GM12801 (cell line): ENCODE results near the gene FUOM.

Experiments
- CTCF ChIP-seq: IDR thresholded peaks from one replicate; pipeline ENCODE4 v1.5.1; 2011; ENCODE audit warnings: control low read depth; ENCODE audit not compliant: insufficient read length; ENCODE audit errors: extremely low read depth

The FUOM gene

GRCh38 chr10:133377025-133377817 lies 19.4 kb upstream of the FUOM start:
- no peak for TF ChIP-seq CTCF

DNA sequence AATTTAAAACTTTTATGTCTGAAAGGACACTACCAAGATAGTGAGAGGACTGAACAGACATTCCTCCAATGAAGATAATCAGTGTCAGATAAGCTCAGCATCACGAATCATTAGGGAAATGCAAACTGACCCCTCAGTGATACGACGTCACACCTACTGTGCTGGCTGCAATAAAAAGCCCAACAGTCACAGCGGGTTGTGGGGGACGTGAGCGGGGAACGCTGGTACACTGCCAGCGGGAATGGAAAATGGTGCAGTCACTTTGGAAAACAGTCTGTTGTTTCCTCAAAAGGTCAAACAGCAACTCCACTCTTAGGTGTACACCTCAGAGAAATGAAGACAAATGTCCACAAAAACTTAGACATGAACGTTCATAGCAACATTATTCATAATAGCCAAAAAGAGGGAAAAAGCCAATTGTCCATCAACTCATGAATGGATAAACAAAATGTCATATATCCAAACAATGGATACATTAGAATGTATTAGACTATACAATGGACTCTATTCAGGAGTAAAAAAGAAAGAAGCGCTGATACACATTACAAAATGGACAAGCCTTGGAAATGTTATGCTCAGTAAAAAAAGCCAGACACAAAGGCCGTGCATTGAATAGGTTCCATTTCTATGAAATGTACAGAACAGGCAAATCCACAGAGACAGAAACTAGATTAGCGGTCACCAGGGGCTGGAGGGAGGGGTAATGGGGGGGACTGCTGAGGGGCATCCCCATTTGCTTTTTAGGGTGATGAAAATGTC lies 17.7 kb upstream of the FUOM start:
- TF ChIP-seq CTCF = no peak

GRCh38 chr10:133373174-133374090 lies 15.6 kb upstream of the FUOM start, which contains the start of gene ECHS1:
Gene ECHS1, minus strand, starts transcription at chr10:133373354. Its CDS starts 21 bp downstream, at chr10:133373333.
- no peak for TF ChIP-seq CTCF

DNA sequence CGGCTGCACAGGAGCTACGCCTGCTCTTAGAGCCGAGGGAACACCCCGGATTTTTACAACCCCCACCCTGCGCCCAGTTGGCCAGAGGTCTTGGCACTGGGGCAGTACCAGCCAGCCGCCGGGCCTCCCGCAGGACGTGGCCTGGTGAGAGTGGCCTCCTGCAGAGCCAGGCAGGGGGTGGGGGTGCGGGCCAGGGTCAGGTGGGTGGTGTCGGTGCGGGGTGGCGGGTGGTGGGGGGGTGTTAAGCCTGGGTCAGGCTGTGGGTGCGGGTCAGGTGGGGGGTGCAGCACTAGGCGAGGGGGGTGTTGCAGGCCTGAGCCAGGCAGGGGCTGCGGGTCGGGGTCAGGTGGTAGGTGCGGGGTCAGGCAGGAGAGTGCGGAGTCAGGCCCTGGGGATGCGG lies 14.7 kb upstream of the FUOM start:
- no peak for TF ChIP-seq CTCF

GRCh38 chr10:133370030-133370786 lies 12.4 kb upstream of the FUOM start:
- no peak for TF ChIP-seq CTCF

GRCh38 chr10:133368153-133368552 lies 10.3 kb upstream of the FUOM start:
- TF ChIP-seq CTCF = no peak
